Ovary (tissue), 3 donors: ENCODE data around the gene DIS3L2.

Source experiments
- POLR2A ChIP-seq: fragments of 450-650 bp; IDR thresholded peaks from one replicate; pipeline ENCODE4 v1.6.1; 2017; ENCODE audit warnings: antibody characterized with exemption, mild to moderate bottlenecking, moderate library complexity
- TF ChIP-seq, protein P1 (sequence below), 3 donors: fragments of 450-650 bp in 2 of 3; fragments of 200-600 bp in 1 of 3; IDR thresholded peaks; one replicate each; pipeline versions ENCODE4 v1.5.1 to v1.8.0; 2016 to 2022; ENCODE audit warnings: antibody characterized with exemption in 3 of 3, mild to moderate bottlenecking in 1 of 3
- donor health status: DM: no; HTN: no; CAD: no.

DNA sequence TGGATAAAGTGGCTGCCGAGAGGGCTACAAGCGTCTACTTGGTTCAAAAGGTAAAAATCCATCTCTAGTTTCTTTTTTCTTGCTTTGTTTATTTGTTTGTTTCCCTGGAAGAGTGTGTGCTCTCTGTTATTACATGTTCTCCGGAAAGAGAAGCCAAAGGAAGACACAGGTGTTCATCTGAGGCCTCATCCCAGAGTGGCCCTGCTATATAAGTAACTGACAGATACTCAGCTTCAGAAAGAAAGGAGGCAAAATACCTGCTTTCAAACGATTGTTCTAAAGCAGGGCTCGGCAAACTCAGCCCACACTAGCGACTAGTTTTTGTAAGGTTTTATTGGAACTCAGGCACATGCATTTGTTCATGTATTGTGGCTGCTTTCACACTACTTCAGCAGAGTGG is 277.1 kb downstream of the DIS3L2 start:
- TF ChIP-seq, protein P1, sequence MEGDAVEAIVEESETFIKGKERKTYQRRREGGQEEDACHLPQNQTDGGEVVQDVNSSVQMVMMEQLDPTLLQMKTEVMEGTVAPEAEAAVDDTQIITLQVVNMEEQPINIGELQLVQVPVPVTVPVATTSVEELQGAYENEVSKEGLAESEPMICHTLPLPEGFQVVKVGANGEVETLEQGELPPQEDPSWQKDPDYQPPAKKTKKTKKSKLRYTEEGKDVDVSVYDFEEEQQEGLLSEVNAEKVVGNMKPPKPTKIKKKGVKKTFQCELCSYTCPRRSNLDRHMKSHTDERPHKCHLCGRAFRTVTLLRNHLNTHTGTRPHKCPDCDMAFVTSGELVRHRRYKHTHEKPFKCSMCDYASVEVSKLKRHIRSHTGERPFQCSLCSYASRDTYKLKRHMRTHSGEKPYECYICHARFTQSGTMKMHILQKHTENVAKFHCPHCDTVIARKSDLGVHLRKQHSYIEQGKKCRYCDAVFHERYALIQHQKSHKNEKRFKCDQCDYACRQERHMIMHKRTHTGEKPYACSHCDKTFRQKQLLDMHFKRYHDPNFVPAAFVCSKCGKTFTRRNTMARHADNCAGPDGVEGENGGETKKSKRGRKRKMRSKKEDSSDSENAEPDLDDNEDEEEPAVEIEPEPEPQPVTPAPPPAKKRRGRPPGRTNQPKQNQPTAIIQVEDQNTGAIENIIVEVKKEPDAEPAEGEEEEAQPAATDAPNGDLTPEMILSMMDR (IDR thresholded peaks at IDR 0.05): no peak
- no peak for TF ChIP-seq POLR2A
